Glomerular visceral epithelial cell (primary cell): ENCODE results near the gene MAP4K3.
A peak's percentile ranks its signal among the peaks of the same experiment; 100 is the strongest.
"Not testable (repeated sequence)": the region's sequence is repeated elsewhere in the genome, so short reads cannot be mapped to it uniquely, and the experiment has no call there.

Experiments
- DNase-seq: peaks from one replicate; pipeline ENCODE4 v3.0.0-alpha.2; 2016; ENCODE audit errors: extremely low spot score

Gene MAP4K3

DNA sequence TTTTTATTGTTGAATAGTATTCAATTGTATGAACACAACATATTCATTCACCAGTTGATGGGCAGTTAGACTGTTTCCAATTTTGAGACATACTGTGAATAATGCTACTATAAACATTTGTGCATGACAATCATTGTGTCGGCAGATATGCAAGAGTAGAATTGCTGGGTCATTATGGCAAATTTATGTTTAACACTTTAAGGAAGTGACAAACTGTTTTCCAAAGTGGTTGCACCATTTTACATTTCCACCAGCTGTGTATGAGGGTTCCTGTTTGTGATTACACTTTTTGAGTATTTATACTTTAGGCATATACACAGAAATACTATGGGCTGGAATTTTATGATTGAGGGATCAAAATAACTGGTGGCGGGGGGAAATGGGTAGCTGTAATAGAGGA lies 61.2 kb downstream of the MAP4K3 start:
- no peak for DNase-seq

GRCh38 chr2:39373181-39373802 lies 63.8 kb downstream of the MAP4K3 start:
- no peak for DNase-seq

GRCh38 chr2:39370101-39370500 lies 67.0 kb downstream of the MAP4K3 start:
- no peak for DNase-seq

DNA sequence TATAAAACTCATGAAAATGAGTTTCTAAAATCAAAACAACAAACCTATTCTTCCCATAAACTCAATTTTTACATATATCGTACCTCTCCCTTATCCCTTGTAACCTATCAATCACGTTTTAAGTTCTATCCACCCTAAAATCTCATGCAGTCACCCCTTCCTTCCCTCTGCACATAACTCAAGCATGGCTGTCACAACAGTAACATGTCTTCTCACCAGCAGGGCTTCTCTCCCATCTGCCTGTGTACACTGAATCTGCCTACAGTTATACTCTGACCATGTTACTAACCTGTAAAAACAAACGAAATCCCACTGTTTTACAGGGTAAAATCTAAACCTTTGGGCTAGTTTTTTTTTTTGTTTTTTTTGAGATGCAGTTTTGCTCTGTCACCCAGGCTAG lies 68.2 kb downstream of the MAP4K3 start:
- no peak for DNase-seq

- no peak for DNase-seq
These were observed 68.7 kb downstream of the MAP4K3 start for GRCh38 chr2:39368376-39368775.

GRCh38 chr2:39362595-39362994 lies 74.5 kb downstream of the MAP4K3 start:
- no peak for DNase-seq

- no peak for DNase-seq
These were observed 75.6 kb downstream of the MAP4K3 start for GRCh38 chr2:39361511-39361910.

DNA sequence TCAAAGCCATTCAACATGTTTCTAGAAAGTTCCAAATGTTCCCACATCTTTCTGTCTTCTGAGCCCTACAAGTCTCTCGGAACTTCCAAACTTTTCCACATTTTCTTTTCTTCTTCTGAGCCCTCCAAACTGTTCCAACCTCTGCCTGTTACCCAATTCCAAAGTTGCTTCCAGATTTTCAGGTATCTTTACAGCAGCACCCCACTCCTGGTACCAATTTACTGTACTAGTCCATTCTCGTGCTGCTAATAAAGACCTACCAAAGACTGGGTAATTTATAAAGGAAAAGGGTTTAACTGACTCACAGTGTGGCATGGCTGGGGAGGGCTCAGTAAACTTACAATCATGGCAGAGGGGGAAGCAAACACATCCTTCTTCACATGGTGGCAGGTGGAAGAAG lies 76.7 kb downstream of the MAP4K3 start:
- DNase-seq = not testable (repeated sequence)

DNA sequence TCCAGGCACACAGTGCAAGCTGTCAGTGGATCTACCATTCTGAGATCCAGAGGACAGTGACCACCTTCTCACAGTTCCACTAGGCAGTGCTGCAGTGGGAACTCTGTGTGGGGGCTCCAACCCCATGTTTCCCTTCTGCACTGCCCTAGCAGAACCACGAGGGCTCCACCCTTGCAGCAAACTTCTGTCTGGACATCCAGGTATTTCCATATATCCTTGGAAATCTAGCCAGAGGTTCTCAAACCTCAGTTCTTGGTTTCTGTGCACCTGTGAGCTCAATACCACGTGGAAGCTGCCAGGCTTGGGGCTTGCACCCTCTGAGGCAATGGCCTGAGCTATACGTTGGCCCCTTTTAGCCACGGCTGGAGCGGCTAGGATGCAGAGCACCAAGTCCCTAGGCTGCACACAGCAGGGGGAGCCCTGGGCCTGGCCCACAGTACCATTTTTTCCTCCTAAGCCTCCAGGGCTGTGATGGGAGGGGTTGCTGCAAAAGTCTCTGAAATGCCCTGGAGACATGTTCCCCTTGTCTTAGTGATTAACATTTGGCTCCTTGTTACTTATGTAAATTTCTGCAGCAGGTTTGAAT lies 77.5 kb downstream of the MAP4K3 start:
- DNase-seq = no peak

GRCh38 chr2:39356922-39357639 lies 80.0 kb downstream of the MAP4K3 start:
- DNase-seq = no peak

DNA sequence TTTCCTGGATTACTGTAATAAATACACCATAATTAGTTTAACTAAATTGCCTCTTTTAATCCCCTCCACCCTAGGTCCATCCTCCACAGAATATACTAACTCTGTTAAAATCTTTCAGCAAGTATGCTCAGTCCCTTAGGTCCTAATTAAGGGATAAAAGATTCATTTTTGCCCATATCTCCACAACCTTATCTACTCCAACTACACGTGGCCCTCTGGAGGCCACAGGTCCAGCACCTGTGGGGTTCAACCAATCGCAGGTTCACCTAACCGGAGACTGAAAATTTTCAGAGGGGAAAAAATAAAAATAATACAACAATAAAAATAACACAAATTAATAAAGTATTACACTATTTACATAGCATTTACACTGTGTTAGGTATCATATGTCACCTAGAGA lies 86.4 kb downstream of the MAP4K3 start:
- no peak for DNase-seq

- DNase-seq = no peak
These were observed 98.6 kb downstream of the MAP4K3 start for GRCh38 chr2:39338502-39338901.

DNA sequence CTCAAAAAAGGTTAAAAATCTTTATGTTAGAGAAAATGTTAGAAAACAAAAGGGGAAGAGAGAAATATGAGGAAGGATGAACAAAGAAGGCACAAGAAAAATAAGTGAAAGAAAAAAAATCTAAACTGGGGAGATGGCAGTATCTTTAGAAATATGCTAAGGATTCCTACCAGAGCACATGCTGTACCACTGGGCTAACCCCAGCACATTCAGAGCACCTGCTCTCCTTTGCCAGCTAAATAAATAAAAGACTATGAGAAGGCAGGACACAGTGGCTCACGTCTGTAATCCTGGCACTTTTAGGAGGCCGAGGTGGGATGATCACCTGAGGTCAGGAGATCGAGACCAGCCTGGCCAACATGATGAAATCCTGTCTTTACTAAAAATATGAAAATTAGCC lies 101.2 kb downstream of the MAP4K3 start:
- DNase-seq = no peak

DNA sequence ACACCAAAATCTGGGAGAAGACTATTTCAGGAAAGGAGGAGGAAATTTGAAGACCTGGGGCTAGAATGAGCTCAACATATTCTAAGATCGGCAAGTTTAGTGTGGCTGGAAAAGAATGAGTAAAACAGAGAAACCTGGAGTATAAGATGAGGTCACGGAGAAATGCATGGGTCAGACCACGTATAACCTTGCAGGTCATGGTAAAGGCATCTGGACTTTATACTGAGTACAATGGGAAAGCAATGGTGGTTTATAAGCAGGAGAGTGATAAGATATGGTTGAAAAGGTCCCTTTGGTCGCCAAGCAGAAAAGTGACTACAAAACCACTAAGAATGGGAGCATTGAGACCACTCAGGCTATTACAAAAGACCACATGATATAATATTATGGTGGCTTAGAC lies 102.1 kb downstream of the MAP4K3 start:
- no peak for DNase-seq

DNA sequence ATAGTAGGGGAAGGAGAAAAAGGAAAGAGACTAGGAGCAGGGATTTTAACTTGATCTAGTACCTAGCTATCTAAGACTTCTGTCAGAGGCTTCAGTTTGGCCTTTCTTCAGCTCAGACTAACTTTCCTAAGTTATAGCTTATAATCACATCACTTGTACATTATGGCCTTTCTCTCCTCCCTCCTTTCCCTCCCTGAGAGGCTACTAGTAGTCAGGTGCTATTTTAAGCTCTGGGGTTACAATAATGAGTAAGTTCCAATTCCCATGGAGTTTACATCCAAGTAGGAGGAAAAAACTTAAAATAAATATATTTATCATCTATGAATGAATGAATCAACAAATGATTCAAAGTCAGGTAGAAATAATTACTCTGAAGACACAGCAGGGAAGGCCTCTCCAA lies 102.6 kb downstream of the MAP4K3 start:
- no peak for DNase-seq

GRCh38 chr2:39326644-39327043 lies 110.4 kb downstream of the MAP4K3 start:
- no peak for DNase-seq

GRCh38 chr2:39325966-39326365 lies 111.1 kb downstream of the MAP4K3 start:
- peak; percentile 18 for DNase-seq

- not testable (repeated sequence) for DNase-seq
These were observed 115.7 kb downstream of the MAP4K3 start for GRCh38 chr2:39321056-39322035.

GRCh38 chr2:39320162-39320561 lies 116.9 kb downstream of the MAP4K3 start:
- DNase-seq = no peak

DNA sequence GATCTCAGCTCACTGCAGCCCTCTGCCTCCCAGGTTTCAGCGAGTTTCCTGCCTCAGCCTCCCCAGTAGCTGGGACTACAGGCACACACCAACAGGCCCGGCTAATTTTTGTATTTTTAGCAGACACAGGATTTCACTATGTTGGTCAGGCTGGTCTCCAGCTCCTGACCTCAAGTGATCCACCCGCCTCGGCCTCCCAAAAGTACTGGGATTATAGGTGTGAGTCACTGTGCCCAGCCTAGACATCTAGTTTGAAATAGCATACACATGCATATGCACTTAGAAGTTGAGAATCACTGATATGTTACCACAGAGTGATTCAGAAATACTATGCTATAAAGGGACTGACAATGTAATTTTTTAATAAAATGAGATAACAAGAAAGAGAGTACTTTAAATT lies 123.5 kb downstream of the MAP4K3 start:
- DNase-seq = peak; percentile 29

GRCh38 chr2:39311469-39311868 lies 125.6 kb downstream of the MAP4K3 start:
- DNase-seq = no peak

DNA sequence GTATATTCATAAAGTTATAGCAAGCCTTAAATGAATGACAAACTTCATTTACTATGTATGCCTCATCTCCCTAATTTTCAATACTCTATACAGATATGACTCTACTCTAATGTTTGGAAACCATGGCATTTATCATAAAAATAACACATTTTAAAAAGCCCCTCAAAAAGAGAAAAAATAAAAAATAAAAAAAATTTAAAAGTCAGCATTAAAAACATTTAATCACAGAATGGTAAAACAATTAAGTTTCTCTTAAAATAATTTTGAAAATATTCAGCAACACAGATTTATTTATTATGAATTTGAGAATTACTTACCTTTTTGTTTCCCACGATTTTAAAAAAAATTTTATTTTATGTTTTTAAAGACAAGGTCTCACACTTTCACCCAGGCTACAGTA lies 128.3 kb downstream of the MAP4K3 start:
- no peak for DNase-seq
